ENCODE measurements around the gene RSKR.

DNA sequence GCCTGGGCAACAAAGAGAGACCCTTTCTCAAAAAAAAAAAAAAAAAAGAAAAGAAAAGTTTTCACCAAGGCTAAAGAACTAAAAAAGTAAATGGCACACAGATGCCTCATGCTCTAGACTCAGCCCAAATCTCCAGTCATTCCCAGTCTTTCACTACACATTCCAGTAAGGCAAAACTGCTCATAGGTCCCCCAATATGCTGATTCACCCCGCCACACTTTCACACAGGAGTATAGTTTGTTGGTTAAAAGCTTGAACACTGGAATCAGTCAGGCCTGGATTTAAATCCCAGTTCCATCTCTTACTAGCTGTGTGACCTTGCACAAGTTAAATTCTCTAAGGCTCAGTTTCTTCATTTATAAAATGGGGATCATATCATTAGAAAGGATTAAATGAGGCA lies 44.5 kb downstream of the RSKR start:
- no peak for TF ChIP-seq POLR2AphosphoS5 (IDR thresholded peaks at IDR 0.05; ENCODE audit: borderline replicate concordance, low read depth, low read length)
- no peak for TF ChIP-seq EZH2 (IDR thresholded peaks at IDR 0.05)

All from SK-N-MC (cell line).